Neural cell (in vitro differentiated cells): ENCODE results near the gene SYT4. TPM values are rescaled to one million over a fixed set of nuclear protein-coding genes. Genes with fewer than 3 reads are reported as not detected.

Experiments used
- H2AFZ ChIP-seq: fragments of 200-600, 300-800 bp; sonication (generic), shearing (Covaris generic); 2 replicates; pipeline ENCODE4 v1.6.0; 2014; ENCODE audit warnings: low read depth, mild to moderate bottlenecking, antibody characterized with exemption, low read length, moderate library complexity
- H3F3A ChIP-seq: fragments of 200-600 bp; shearing (Covaris generic); 2 replicates; pipeline ENCODE4 v1.6.1; 2016; ENCODE audit warnings: mild to moderate bottlenecking, moderate library complexity, mixed read lengths, antibody characterized with exemption, low read length; ENCODE audit not compliant: insufficient read depth, poor library complexity, severe bottlenecking
- H3K27ac ChIP-seq: fragments of 200-600, 300-800 bp; sonication (generic), shearing (Covaris generic); 2 replicates; pipeline ENCODE4 v1.5.1; 2014; ENCODE audit warnings: mild to moderate bottlenecking, low read length, moderate library complexity
- H3K27me3 ChIP-seq: fragments of 300-800, 200-600 bp; sonication (generic), shearing (Covaris generic); 2 replicates; pipeline ENCODE4 v1.6.0; 2014; ENCODE audit warnings: mild to moderate bottlenecking, low read depth, low read length, moderate library complexity; ENCODE audit not compliant: insufficient read depth
- H3K36me3 ChIP-seq: fragments of 300-800, 200-600 bp; sonication (generic), shearing (Covaris generic); 2 replicates; pipeline ENCODE4 v1.5.1; 2014; ENCODE audit warnings: mild to moderate bottlenecking, antibody characterized with exemption, low read length, moderate library complexity; ENCODE audit not compliant: insufficient read depth
- H3K4me2 ChIP-seq: fragments of 300-800, 200-600 bp; sonication (generic), shearing (Covaris generic); 2 replicates; pipeline ENCODE4 v1.6.0; 2014; ENCODE audit warnings: mild to moderate bottlenecking, low read length
- H3K4me3 ChIP-seq: fragments of 300-800, 200-600 bp; sonication (generic), shearing (Covaris generic); 2 replicates; pipeline ENCODE4 v1.5.1; 2014; ENCODE audit warnings: mild to moderate bottlenecking, low read length, moderate library complexity
- H3K79me2 ChIP-seq: fragments of 200-600 bp; shearing (Covaris generic); replicated peaks from 2 replicates; pipeline ENCODE4 v1.6.0; 2014; ENCODE audit warnings: mild to moderate bottlenecking, low read length, moderate library complexity; ENCODE audit not compliant: insufficient read depth
- H3K9ac ChIP-seq: fragments of 300-800, 200-600 bp; sonication (generic), shearing (Covaris generic); 2 replicates; pipeline ENCODE4 v1.6.1; 2016; ENCODE audit warnings: mild to moderate bottlenecking, low read length, mixed read lengths
- H3K9me2 ChIP-seq: fragments of 200-600 bp; shearing (Covaris generic); 2 replicates; pipeline ENCODE4 v1.6.1; 2016; ENCODE audit warnings: mild to moderate bottlenecking, low read length, mixed read lengths; ENCODE audit not compliant: insufficient read depth
- H3K9me3 ChIP-seq: fragments of 200-600, 300-800 bp; sonication (generic), shearing (Covaris generic); 2 replicates; pipeline ENCODE4 v1.6.1; 2016; ENCODE audit warnings: mild to moderate bottlenecking, mixed run types, low read length, moderate library complexity, mixed read lengths
- H4K20me1 ChIP-seq: fragments of 200-600 bp; shearing (Covaris generic); 2 replicates; pipeline ENCODE4 v1.6.1; 2016; ENCODE audit warnings: mild to moderate bottlenecking, mixed run types; ENCODE audit not compliant: insufficient read depth
- EP300 ChIP-seq: fragments of 450-650 bp; conservative IDR thresholded peaks from 2 replicates; pipeline ENCODE4 v1.6.1; 2014; ENCODE audit warnings: antibody characterized with exemption, mild to moderate bottlenecking, moderate library complexity; ENCODE audit not compliant: poor library complexity, severe bottlenecking
- EZH2 ChIP-seq: fragments of 200-600, 300-800 bp; shearing (Covaris generic), sonication (generic); IDR thresholded peaks from 2 replicates; pipeline ENCODE4 v1.6.1; 2014; ENCODE audit warnings: antibody characterized with exemption, low read length, borderline replicate concordance, mild to moderate bottlenecking; ENCODE audit not compliant: insufficient read depth, poor library complexity, severe bottlenecking
- MXI1 ChIP-seq: fragments of 450-650 bp; conservative IDR thresholded peaks from 2 replicates; pipeline ENCODE4 v1.6.1; 2014; ENCODE audit warnings: antibody characterized with exemption, mild to moderate bottlenecking; ENCODE audit not compliant: poor library complexity, severe bottlenecking
- POLR2AphosphoS5 ChIP-seq: IDR thresholded peaks from 2 replicates; pipeline ENCODE4 v1.6.1; 2012
- RAD21 ChIP-seq: fragments of 450-650 bp; conservative IDR thresholded peaks from 2 replicates; pipeline ENCODE4 v1.6.1; 2014; ENCODE audit warnings: antibody characterized with exemption, mild to moderate bottlenecking, moderate library complexity
- SMC3 ChIP-seq: fragments of 450-650 bp; conservative IDR thresholded peaks from 2 replicates; pipeline ENCODE4 v1.6.1; 2014; ENCODE audit warnings: antibody characterized with exemption, mild to moderate bottlenecking, moderate library complexity; ENCODE audit not compliant: poor library complexity
- TAF1 ChIP-seq: IDR thresholded peaks from 2 replicates; pipeline ENCODE4 v1.6.1; 2012; ENCODE audit warnings: low read depth
- polyA plus RNA-seq: library from polyadenylated mRNA; depleted of rRNA; stranded (reverse); fragments of >200 nt; gene quantifications from 2 replicates; pipeline ENCODE4 v1.2.3, GENCODE V29; 2014
- TF ChIP-seq, protein P1 (sequence below): IDR thresholded peaks from 2 replicates; pipeline ENCODE4 v1.6.1; 2012; ENCODE audit warnings: borderline replicate concordance
- TF ChIP-seq, protein P2 (sequence below): fragments of 450-650 bp; IDR thresholded peaks from 2 replicates; pipeline ENCODE4 v1.5.1; 2014; ENCODE audit warnings: antibody characterized with exemption, mild to moderate bottlenecking, moderate library complexity; ENCODE audit not compliant: poor library complexity, severe bottlenecking

The SYT4 gene
- polyA plus RNA-seq, 1 donor from 2014 or later: 167 TPM

DNA sequence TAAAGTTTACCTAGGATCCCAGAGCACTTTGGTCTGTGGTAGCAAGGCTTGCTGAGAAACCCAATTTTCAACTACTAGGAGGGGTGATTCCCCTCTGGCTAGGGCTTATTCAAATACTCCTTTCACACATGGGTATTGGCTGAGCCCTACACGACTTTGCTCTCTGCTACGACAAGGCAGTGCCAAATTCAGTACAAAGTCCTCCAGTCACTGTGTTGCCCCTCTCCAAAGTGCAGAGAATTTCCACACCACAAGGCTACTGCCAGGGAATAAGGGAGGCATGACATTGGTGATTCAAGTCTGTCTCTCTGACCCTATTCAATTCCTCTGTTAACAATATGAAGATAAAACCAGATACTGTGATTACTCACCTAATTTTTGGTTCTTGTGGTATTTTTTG is 38.9 kb downstream of the SYT4 start:
- TF ChIP-seq EP300 (no peak), SMC3 (no peak), TAF1 (no peak), RAD21 (no peak), EZH2 (no peak), POLR2AphosphoS5 (no peak), MXI1 (no peak)
- TF ChIP-seq, protein P1, sequence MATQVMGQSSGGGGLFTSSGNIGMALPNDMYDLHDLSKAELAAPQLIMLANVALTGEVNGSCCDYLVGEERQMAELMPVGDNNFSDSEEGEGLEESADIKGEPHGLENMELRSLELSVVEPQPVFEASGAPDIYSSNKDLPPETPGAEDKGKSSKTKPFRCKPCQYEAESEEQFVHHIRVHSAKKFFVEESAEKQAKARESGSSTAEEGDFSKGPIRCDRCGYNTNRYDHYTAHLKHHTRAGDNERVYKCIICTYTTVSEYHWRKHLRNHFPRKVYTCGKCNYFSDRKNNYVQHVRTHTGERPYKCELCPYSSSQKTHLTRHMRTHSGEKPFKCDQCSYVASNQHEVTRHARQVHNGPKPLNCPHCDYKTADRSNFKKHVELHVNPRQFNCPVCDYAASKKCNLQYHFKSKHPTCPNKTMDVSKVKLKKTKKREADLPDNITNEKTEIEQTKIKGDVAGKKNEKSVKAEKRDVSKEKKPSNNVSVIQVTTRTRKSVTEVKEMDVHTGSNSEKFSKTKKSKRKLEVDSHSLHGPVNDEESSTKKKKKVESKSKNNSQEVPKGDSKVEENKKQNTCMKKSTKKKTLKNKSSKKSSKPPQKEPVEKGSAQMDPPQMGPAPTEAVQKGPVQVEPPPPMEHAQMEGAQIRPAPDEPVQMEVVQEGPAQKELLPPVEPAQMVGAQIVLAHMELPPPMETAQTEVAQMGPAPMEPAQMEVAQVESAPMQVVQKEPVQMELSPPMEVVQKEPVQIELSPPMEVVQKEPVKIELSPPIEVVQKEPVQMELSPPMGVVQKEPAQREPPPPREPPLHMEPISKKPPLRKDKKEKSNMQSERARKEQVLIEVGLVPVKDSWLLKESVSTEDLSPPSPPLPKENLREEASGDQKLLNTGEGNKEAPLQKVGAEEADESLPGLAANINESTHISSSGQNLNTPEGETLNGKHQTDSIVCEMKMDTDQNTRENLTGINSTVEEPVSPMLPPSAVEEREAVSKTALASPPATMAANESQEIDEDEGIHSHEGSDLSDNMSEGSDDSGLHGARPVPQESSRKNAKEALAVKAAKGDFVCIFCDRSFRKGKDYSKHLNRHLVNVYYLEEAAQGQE: no peak
- TF ChIP-seq, protein P2, sequence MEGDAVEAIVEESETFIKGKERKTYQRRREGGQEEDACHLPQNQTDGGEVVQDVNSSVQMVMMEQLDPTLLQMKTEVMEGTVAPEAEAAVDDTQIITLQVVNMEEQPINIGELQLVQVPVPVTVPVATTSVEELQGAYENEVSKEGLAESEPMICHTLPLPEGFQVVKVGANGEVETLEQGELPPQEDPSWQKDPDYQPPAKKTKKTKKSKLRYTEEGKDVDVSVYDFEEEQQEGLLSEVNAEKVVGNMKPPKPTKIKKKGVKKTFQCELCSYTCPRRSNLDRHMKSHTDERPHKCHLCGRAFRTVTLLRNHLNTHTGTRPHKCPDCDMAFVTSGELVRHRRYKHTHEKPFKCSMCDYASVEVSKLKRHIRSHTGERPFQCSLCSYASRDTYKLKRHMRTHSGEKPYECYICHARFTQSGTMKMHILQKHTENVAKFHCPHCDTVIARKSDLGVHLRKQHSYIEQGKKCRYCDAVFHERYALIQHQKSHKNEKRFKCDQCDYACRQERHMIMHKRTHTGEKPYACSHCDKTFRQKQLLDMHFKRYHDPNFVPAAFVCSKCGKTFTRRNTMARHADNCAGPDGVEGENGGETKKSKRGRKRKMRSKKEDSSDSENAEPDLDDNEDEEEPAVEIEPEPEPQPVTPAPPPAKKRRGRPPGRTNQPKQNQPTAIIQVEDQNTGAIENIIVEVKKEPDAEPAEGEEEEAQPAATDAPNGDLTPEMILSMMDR: no peak
- H3K27ac ChIP-seq: no peak overlapping the region
- no peaks in the 10 kb centered on the region for H4K20me1 ChIP-seq
- no peaks in the 10 kb centered on the region for H3K9me2 ChIP-seq
- no peaks in the 10 kb centered on the region for H3K27me3 ChIP-seq
- no peak overlapping the region for H3K4me3 ChIP-seq
- no peaks in the 10 kb centered on the region for H3K79me2 ChIP-seq
- no peaks in the 10 kb centered on the region for H3F3A ChIP-seq
- no peak overlapping the region for H2AFZ ChIP-seq
- H3K9me3 ChIP-seq: no peaks in the 10 kb centered on the region
- no peak overlapping the region for H3K9ac ChIP-seq
- no peak overlapping the region for H3K4me2 ChIP-seq
- H3K36me3 ChIP-seq: no peaks in the 10 kb centered on the region

DNA sequence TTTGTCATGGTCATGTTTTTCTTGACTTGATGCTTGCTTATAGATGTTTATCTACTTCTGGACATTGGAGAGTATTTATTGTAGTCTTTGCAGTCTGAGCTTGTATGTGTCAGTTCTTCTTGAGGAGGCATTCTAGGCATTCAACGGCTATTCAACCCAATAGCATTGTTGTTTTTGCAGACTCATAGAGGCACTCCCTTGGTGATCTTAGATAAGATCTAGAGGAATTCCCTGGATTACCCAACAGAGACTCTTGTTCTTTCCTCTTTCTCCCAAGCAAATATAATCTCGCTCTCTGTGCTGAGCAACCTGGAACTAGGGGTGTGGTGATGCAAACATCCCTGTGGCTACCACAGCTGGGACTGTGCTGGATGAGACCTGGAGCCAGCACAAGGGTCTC is 40.4 kb downstream of the SYT4 start:
- Histone ChIP-seq H3K27me3 (no peaks in the 10 kb centered on the region), H3K36me3 (no peaks in the 10 kb centered on the region), H2AFZ (no peak overlapping the region), H3K79me2 (no peaks in the 10 kb centered on the region), H3K9me2 (no peaks in the 10 kb centered on the region), H3K4me3 (no peak overlapping the region), H3K9me3 (no peaks in the 10 kb centered on the region), H3K9ac (no peak overlapping the region), H3K27ac (no peak overlapping the region), H3F3A (no peaks in the 10 kb centered on the region), H4K20me1 (no peaks in the 10 kb centered on the region), H3K4me2 (no peak overlapping the region)
- TF ChIP-seq, protein P1: no peak
- no peak for TF ChIP-seq SMC3
- TF ChIP-seq, protein P2: no peak
- TF ChIP-seq RAD21: no peak
- no peak for TF ChIP-seq EP300
- TF ChIP-seq EZH2: no peak
- no peak for TF ChIP-seq POLR2AphosphoS5
- no peak for TF ChIP-seq MXI1
- TF ChIP-seq TAF1: no peak
